ENCODE data around the gene RBL2. TPM values are rescaled to one million over a fixed set of nuclear protein-coding genes. Genes with fewer than 3 reads are reported as not detected.

The RBL2 gene
- total and polyA plus RNA-seq, 2 of the 13 experiments (the other 11 are each of a cell fraction or from before 2014, with no cell fraction given) = 41.2 to 60.9 TPM

DNA sequence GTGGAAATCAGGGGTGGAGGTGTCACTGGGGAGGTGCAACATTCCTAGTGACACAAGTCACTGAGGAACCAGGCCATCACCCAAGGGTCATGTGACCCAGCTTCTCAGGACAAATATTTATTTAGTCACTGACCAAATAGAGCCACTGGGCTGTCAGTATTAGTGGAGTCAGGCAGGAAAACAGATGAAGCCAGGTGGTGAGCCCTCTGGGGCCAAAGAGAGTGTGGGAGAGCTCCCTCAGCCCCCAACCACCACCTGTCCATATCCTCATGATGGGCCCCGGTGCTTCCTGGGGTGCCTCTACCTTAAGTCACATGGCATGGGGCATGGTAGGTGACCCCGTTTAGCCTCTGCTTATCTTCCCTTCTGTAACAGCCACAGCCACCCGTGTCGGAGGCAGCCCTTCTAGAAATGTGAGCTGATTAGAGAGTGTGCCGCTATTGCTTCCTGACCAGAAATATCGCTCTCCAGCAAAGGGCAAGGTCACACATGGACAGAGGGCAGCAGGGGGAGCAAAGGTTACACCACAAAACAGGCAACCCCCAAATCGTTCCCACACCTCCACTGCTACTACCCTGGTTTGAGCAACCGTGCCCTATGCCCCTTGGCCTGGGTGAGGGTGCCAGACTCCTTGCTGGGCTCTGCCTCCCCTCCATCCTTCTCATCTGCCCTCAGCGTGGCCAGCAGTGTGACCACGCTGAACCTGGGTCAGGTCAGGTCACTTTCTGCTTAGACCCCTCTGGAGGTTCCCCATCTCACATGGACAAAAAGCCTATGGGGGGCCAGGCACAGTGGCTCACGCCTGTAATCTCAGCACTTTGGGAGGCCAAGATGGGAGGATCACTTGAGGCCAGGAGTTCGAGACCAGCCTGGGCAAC, 77.4 kb downstream of the RBL2 start (continued):
- 0 out of 2 replicates have a peak, but pooled peaks have one; percentile 32 for TF ChIP-seq SMAD1 (CRISPR knock-in tag; IDR thresholded peaks at IDR 0.05; ENCODE audit: borderline replicate concordance, low read depth)
- TF ChIP-seq ZNF33A (CRISPR knock-in tag; IDR thresholded peaks at IDR 0.05; ENCODE audit: borderline replicate concordance) = no peak
- TF ChIP-seq PCBP1 (IDR thresholded peaks at IDR 0.05; ENCODE audit: borderline replicate concordance, low read depth, low read length) = no peak
- TF ChIP-seq ZNF224 (CRISPR knock-in tag; IDR thresholded peaks at IDR 0.05) = 0 out of 2 replicates have a peak, but pooled peaks have one; percentile 42
- TF ChIP-seq U2AF1 (optimal IDR thresholded peaks at IDR 0.05; ENCODE audit: low read depth, low read length) = peak; percentile 60
- TF ChIP-seq, protein P1, sequence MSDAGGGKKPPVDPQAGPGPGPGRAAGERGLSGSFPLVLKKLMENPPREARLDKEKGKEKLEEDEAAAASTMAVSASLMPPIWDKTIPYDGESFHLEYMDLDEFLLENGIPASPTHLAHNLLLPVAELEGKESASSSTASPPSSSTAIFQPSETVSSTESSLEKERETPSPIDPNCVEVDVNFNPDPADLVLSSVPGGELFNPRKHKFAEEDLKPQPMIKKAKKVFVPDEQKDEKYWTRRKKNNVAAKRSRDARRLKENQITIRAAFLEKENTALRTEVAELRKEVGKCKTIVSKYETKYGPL (CRISPR knock-in tag; IDR thresholded peaks at IDR 0.05) = no peak
- TF ChIP-seq, protein P2, sequence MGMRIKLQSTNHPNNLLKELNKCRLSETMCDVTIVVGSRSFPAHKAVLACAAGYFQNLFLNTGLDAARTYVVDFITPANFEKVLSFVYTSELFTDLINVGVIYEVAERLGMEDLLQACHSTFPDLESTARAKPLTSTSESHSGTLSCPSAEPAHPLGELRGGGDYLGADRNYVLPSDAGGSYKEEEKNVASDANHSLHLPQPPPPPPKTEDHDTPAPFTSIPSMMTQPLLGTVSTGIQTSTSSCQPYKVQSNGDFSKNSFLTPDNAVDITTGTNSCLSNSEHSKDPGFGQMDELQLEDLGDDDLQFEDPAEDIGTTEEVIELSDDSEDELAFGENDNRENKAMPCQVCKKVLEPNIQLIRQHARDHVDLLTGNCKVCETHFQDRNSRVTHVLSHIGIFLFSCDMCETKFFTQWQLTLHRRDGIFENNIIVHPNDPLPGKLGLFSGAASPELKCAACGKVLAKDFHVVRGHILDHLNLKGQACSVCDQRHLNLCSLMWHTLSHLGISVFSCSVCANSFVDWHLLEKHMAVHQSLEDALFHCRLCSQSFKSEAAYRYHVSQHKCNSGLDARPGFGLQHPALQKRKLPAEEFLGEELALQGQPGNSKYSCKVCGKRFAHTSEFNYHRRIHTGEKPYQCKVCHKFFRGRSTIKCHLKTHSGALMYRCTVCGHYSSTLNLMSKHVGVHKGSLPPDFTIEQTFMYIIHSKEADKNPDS (CRISPR knock-in tag; IDR thresholded peaks at IDR 0.05) = no peak
- no peak for TF ChIP-seq ZZZ3 (CRISPR knock-in tag; IDR thresholded peaks at IDR 0.05; ENCODE audit: borderline replicate concordance)
- TF ChIP-seq, protein P3, sequence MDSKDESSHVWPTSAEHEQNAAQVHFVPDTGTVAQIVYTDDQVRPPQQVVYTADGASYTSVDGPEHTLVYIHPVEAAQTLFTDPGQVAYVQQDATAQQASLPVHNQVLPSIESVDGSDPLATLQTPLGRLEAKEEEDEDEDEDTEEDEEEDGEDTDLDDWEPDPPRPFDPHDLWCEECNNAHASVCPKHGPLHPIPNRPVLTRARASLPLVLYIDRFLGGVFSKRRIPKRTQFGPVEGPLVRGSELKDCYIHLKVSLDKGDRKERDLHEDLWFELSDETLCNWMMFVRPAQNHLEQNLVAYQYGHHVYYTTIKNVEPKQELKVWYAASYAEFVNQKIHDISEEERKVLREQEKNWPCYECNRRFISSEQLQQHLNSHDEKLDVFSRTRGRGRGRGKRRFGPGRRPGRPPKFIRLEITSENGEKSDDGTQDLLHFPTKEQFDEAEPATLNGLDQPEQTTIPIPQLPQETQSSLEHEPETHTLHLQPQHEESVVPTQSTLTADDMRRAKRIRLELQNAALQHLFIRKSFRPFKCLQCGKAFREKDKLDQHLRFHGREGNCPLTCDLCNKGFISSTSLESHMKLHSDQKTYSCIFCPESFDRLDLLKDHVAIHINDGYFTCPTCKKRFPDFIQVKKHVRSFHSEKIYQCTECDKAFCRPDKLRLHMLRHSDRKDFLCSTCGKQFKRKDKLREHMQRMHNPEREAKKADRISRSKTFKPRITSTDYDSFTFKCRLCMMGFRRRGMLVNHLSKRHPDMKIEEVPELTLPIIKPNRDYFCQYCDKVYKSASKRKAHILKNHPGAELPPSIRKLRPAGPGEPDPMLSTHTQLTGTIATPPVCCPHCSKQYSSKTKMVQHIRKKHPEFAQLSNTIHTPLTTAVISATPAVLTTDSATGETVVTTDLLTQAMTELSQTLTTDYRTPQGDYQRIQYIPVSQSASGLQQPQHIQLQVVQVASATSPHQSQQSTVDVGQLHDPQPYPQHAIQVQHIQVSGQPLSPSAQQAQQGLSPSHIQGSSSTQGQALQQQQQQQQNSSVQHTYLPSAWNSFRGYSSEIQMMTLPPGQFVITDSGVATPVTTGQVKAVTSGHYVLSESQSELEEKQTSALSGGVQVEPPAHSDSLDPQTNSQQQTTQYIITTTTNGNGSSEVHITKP (CRISPR knock-in tag; IDR thresholded peaks at IDR 0.05; ENCODE audit: low read depth) = peak; percentile 32
- TF ChIP-seq TCF12 (IDR thresholded peaks at IDR 0.05) = no peak
- peak; percentile 94 for TF ChIP-seq TCF12 (CRISPR knock-in tag; IDR thresholded peaks at IDR 0.05)
- peak; percentile 32 to 83; a peak in 3 of 4 replicates for TF ChIP-seq EP300 (IDR thresholded peaks at IDR 0.05; ENCODE audit: low read depth in 2 of 2, low read length in 2 of 2)
- peak; percentile 53; the same call in 1 of the 2 replicates for TF ChIP-seq EP300 (CRISPR knock-in tag; IDR thresholded peaks at IDR 0.05; ENCODE audit: borderline replicate concordance)
- TF ChIP-seq NCOR1 (IDR thresholded peaks at IDR 0.05; ENCODE audit: borderline replicate concordance, low read length) = peak; percentile 73
- TF ChIP-seq, protein P4, sequence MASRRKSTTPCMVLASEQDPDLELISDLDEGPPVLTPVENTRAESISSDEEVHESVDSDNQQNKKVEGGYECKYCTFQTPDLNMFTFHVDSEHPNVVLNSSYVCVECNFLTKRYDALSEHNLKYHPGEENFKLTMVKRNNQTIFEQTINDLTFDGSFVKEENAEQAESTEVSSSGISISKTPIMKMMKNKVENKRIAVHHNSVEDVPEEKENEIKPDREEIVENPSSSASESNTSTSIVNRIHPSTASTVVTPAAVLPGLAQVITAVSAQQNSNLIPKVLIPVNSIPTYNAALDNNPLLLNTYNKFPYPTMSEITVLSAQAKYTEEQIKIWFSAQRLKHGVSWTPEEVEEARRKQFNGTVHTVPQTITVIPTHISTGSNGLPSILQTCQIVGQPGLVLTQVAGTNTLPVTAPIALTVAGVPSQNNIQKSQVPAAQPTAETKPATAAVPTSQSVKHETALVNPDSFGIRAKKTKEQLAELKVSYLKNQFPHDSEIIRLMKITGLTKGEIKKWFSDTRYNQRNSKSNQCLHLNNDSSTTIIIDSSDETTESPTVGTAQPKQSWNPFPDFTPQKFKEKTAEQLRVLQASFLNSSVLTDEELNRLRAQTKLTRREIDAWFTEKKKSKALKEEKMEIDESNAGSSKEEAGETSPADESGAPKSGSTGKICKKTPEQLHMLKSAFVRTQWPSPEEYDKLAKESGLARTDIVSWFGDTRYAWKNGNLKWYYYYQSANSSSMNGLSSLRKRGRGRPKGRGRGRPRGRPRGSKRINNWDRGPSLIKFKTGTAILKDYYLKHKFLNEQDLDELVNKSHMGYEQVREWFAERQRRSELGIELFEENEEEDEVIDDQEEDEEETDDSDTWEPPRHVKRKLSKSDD (CRISPR knock-in tag; IDR thresholded peaks at IDR 0.05; ENCODE audit: low read depth) = no peak
- TF ChIP-seq, protein P5, sequence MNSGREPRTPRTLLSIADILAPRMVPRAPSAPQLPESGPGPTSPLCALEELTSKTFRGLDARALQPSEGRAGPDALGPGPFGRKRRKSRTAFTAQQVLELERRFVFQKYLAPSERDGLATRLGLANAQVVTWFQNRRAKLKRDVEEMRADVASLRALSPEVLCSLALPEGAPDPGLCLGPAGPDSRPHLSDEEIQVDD (CRISPR knock-in tag; IDR thresholded peaks at IDR 0.05; ENCODE audit: borderline replicate concordance) = no peak
- no peak for TF ChIP-seq RFX3 (CRISPR knock-in tag; IDR thresholded peaks at IDR 0.05)
- TF ChIP-seq ZNF572 (CRISPR knock-in tag; IDR thresholded peaks at IDR 0.05) = 0 out of 2 replicates have a peak, but pooled peaks have one; percentile 76

Data from HepG2 (cell line).